ENCODE measurements around the gene AP1B1.

The AP1B1 gene

GRCh38 chr22:29387921-29388758 lies at the start of gene AP1B1:
Gene AP1B1, minus strand, starts transcription at chr22:29388570. Its CDS starts 21,327 bp downstream, at chr22:29367243.
- H3K4me3 ChIP-seq (ENCODE audit: low read depth, low read length): peak within 1 kb of the TSS; percentile 83
- DNase-seq (ENCODE audit: low read depth, low spot score): no peak
- POLR2A ChIA-PET: interaction anchor here (0.5 kb wide), 1 partner anchor 22 kb away, joined by 3 read pairs; no protein-coding TSS in a partner anchor
- no peak for TF ChIP-seq CTCF (IDR thresholded peaks at IDR 0.05; ENCODE audit: insufficient read depth, low read length, missing control alignments)
- CTCF ChIA-PET: interaction anchor here (1.2 to 1.5 kb wide), 5 partner anchors 9 to 237 kb away, joined by 3 to 4 read pairs (median 3); partner anchors contain the start of gene GAS2L1

DNA sequence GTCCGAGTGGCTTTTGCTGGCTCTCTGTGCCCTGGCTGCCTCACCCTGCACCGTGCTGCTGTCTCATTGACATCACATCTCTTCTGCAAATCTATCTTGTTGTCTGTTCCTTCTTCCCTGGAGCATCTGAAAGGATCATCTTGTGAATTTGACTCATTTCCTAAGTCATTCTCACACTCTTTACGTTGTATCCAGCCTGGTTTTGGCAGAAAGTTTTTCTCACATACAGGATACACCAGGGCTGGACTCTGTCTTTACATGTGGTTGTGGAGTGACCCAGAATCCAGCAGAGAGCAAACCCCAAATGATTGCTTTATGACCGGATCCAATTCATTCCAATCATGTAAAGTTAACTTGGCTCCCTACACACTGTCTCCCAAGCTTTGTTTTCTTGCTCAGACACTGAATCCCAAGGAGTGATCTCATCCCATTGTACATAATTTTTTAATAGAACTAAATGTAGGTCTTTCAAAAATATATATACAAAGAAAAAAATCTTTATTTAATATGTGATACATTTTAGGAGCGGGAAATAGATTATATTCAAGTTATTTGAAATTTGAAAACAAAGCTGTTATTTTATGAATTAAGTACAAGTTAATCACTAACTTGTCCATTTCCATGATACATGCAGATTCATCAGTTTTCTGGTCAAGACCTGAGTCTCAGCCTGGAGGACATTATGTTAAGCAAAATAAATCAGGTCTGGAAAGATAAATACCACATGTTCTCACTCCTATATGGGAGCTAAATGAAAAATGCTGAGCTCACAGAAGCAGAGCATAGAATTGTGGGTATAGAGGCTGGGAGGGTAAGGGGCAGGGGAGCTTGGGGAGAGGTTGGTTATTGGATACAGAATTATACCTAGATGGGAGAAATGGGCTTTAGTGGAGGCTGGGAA lies 47.1 kb upstream of the AP1B1 start:
- TF ChIP-seq CTCF (IDR thresholded peaks at IDR 0.05; ENCODE audit: insufficient read depth, low read length, missing control alignments): no peak
- DNase-seq (ENCODE audit: low read depth, low spot score): no peak
- H3K4me3 ChIP-seq (ENCODE audit: low read depth, low read length): no peak overlapping the region
- POLR2A ChIA-PET: interaction anchor here (0.7 kb wide), 1 partner anchor 61 kb away, joined by 3 read pairs; no protein-coding TSS in a partner anchor
- CTCF ChIA-PET: no interaction called here

DNA sequence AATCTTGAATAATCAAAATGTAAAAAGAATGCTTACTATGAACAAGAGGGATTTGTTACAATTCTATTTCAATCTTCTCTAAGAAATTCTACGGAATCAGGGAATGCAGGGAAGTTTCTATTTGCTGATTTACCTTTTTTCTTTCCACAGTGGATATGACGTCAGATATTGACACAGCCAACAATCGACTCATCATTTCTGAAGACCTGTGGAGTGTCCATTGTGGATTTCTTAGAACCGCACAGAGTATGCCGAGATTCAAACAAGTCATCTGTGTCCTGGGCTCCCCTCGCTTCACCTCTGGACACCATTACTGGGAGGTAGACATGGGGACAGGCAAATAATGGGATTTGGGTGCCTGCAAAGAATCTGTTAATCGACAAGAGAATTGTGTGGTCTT lies 45.9 kb upstream of the AP1B1 start:
- ChIA-PET CTCF (interaction anchor here (0.6 kb wide), 1 partner anchor 37 kb away, joined by 4 read pairs; no protein-coding TSS in a partner anchor), POLR2A (no interaction called here)
- no peak for TF ChIP-seq CTCF (IDR thresholded peaks at IDR 0.05; ENCODE audit: insufficient read depth, low read length, missing control alignments)
- no peak for DNase-seq (ENCODE audit: low read depth, low spot score)
- H3K4me3 ChIP-seq (ENCODE audit: low read depth, low read length): no peak overlapping the region

GRCh38 chr22:29433856-29434255 lies 45.5 kb upstream of the AP1B1 start:
- CTCF ChIA-PET: interaction anchor here (0.6 kb wide), 1 partner anchor 37 kb away, joined by 4 read pairs; no protein-coding TSS in a partner anchor
- POLR2A ChIA-PET: no interaction called here
- TF ChIP-seq CTCF (IDR thresholded peaks at IDR 0.05; ENCODE audit: insufficient read depth, low read length, missing control alignments): no peak

GRCh38 chr22:29431986-29432385 lies 43.6 kb upstream of the AP1B1 start:
- no peak overlapping the region for H3K4me3 ChIP-seq (ENCODE audit: low read depth, low read length)
- POLR2A ChIA-PET: no interaction called here
- DNase-seq (ENCODE audit: low read depth, low spot score): no peak
- no peak for TF ChIP-seq CTCF (IDR thresholded peaks at IDR 0.05; ENCODE audit: insufficient read depth, low read length, missing control alignments)
- CTCF ChIA-PET: no interaction called here

More at GRCh38 chr22:29433856-29434255, 45.5 kb upstream of the AP1B1 start:
- DNase-seq (ENCODE audit: low read depth, low spot score): no peak
- no peak overlapping the region for H3K4me3 ChIP-seq (ENCODE audit: low read depth, low read length)

All from AG04449 (cell line).